DMS153 treated with DMSO at 0.1 percent for 48 hours (cell line): ENCODE data around the gene RPL39.
A peak's percentile ranks its signal among the peaks of the same experiment; 100 is the strongest.
"Not testable (repeated sequence)": the region's sequence is repeated elsewhere in the genome, so short reads cannot be mapped to it uniquely, and the experiment has no call there.

Experiments
- DNase-seq: peaks from one replicate; lab custom pipeline; 2025; ENCODE audit not compliant: unreplicated experiment; lab: John Stamatoyannopoulos, UW

The RPL39 gene

DNA sequence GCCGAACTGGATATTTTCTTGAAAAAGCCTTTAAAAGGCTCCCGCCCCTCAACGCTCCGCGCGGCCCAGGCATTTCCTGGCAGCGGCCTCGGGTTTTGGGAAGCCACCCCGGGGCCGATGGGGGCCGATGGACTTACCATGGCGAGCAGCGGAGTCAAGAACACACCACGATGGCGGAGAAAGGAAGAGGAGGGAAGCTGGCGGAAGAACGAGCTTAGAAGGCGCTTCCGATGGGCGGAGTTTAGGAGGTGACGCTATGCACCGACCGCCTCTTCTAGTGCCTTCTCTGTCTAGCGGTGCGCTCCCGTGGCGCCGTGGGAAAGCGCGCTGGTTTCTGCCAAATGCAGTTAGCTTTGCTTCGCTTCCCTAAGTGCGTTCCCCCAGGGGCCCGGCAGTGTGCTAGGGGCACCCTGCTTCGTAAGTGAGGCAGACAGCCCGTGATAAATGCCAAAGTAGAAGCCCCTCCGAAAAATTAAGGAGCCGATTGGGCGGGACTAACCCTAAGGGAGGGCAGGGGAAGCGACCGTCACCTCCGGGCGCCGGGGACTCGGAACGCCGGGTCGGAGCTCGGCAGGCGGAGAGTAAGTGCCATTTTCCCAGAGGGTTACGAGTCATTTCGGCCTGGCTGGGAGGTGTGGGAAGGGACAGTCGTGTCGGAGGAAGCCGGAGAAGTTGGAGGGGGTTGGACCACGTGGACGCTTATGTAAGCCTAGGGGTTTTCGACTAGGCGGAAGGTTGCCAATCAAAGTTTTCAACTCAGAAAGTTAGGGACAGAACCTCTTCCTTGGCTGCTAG lies at the start of gene RPL39:
TSS of gene RPL39 (minus strand) at position 194 of the 795 bp plus-strand sequence. CDS start at position 140, 54 bp downstream.
- peak; percentile 82 for DNase-seq

DNA sequence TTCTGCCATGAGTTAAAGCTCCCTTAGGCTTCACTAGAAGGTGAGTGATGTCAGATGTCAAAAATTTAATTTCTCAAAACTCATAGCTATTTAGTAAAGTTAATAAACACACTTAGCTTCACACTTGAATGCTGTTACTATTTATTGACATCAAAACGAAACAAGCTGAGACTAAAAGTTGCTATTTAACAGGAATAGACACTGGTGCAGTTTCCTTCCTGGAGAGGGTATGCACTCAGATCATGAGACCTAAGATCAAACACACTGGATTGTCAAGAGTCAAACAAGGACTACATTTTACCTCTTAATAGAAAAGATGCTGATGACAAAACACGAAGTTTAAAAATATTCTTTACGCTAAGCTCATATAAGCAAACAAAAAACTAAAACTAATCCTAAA lies 42.5 kb upstream of the RPL39 start:
- no peak for DNase-seq

GRCh38 chrX:119828446-119828845 lies 37.0 kb upstream of the RPL39 start:
- DNase-seq = no peak

DNA sequence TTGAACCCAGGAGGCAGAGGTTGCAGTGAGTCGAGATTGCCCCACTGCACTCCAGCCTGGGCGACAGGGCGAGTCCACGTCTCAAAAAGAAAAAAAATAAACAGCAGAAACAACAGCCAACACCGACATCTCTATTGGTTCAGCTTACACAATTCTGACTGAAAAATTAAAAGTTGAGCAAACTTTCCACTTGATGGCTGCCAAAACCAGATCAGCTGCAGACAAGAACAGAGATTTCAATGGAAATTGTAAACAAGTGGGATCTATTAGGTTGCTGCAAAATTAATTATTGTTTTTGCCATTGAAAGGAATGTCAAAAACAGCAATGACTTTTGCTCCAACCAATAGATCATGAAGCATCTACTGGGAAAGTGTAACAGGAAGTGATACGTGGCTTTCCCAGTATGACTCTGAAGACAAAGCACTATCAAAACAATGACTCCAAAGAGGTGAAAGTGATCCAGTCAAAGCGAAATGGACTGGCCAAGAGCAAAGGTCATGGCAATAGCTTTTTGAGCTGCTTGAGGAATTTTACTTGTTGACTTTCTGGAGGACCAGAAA lies 35.0 kb upstream of the RPL39 start:
- no peak for DNase-seq

DNA sequence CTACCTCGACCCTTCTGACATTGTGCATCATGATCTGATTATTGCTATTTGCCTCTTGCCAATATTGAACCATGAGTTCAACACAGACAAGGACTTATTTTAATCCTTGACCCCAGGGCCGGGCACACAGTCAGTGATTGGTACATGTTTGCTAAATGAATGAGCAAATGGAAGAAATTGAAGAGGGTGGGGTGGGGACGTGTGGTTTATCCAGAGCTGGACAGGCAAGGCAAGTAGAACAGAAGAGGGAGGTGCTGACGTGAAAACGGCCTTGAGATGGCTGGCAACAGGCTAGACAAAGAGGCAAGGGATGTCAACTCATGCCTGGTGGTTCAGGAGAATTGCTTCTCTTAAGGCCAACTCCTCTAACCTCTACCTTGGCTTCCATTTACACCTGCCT lies 32.8 kb upstream of the RPL39 start:
- not testable (repeated sequence) for DNase-seq

DNA sequence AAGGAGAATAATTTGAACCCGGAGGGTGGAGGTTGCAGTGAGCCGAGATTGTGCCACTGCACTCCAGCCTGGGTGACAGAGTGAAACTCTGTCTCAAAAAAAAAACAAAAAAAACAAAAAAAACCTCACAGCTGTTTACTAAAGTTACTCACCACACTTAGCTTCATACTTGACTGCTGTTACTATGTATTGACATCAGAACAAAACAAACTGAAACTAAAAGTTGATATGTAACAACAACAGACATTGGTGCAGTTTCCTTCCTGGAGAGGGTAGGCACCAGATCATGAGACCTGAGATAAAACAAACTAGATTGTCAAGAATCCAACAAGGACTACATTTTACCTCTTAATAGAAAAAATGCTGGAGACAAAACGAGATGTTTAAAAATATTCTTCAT lies 30.3 kb upstream of the RPL39 start:
- not testable (repeated sequence) for DNase-seq

DNA sequence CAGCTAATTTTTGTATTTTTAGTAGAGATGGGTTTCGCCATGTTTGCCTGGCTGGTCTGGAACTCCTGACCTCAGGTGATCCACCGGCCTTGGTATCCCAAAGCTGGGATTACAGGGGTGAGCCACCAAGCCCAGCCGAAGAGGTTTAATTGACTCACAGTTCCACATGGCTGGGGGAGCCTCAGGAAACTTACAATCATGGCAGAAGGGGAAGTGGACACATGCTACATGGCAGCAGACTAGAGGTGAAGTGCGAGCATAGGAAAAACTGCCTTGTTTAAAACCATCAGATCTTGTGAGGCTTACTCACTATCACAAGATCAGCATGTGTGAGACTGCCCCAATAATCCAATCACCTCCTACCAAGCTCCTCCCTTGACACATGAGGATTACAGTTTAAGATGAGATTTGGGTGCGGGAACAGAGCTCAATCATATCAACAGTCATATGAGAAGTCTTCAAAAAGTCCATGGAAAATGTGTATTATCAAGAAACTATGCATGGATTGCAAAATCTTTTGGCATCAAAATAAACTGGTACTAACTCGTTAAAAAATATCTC lies 25.8 kb upstream of the RPL39 start:
- DNase-seq = no peak

- DNase-seq = no peak
These were observed 24.9 kb upstream of the RPL39 start for GRCh38 chrX:119816300-119816699.

DNA sequence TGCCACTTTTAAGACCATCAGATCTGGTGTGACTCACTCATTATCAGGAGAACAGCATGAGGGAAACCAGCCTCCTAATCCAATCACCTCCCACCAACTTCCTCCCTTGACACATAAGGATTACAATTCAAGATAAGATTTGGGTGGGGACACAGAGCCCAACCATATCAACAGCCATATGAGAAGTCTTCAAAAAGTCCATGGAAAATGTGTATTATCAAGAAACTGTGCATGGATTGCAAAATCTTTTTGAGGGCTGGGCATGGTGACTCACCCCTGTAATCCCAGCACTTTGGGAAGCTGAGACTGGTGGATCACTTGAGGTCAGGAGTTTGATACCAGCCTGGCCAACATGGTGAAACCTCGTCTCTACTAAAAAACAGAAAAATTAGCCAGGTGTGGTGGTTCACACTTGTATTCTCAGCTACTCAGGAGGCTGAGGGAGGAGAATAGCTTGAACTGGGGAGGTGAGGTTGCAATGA lies 17.8 kb upstream of the RPL39 start:
- no peak for DNase-seq

GRCh38 chrX:119808461-119808860 lies 17.0 kb upstream of the RPL39 start:
- not testable (repeated sequence) for DNase-seq

GRCh38 chrX:119802546-119802945 lies 11.1 kb upstream of the RPL39 start:
- DNase-seq = no peak

- DNase-seq = no peak
These were observed 10.1 kb upstream of the RPL39 start for GRCh38 chrX:119801253-119802221.

DNA sequence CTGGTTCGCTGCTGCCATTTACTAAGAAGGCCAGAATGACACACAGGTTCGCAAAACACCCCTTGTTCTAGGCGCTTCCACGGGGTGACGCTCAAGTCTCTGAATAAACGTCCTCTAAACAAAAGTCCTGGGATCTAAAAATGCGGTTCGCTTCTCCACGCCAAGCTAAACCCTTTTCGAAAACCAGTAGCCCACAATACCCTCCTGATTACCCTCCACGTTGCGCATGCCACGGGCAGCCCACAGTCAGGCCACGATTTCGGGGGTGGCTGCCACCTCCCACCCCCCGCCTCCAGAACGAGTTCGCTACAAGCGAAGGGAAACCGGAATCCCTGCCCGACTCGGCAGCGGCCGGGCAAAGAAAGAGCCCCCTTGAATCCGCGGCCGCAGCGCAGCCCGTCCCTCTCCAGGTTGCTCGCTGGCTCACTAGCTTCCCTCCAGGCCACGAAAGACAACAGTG lies 423 bp downstream of the RPL39 start:
- DNase-seq = peak; percentile 19

DNA sequence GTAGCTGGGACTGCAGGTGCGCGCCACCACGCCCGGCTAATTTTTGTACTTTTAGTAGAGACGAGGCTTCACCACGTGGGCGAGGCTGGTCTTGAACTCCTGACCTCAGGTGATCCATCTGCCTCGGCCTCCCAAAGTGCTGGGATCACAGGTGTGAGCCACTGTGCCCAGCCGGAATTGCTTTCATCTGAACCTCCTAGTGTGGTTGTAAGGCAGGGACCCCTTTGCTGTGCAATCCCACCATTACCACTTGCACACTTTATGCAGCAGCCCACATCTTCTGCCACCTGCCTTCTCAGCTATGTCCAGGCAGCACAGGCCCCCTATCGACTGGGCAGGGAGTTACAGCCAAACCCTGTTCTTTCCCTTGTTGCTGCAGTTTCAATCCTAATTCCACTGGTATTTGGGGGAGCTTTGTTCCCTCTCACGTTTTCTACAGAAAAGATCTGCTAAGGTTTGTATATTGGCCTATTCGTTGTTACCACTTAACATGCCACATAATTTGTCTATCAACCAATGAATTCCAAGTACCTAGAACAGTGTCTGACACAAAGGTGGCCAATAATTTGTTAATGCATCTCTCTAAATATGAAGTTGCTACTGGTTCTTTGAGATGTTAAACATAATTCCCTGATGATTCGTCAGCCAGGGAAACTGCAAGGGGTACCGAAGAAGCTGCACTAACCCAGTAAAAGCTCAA lies 6.5 kb downstream of the RPL39 start:
- DNase-seq = no peak

GRCh38 chrX:119783026-119783425 lies 8.4 kb downstream of the RPL39 start:
- no peak for DNase-seq

- DNase-seq = no peak
These were observed 12.6 kb downstream of the RPL39 start for GRCh38 chrX:119778829-119779228.

GRCh38 chrX:119775517-119776238 lies 15.8 kb downstream of the RPL39 start:
- no peak for DNase-seq

DNA sequence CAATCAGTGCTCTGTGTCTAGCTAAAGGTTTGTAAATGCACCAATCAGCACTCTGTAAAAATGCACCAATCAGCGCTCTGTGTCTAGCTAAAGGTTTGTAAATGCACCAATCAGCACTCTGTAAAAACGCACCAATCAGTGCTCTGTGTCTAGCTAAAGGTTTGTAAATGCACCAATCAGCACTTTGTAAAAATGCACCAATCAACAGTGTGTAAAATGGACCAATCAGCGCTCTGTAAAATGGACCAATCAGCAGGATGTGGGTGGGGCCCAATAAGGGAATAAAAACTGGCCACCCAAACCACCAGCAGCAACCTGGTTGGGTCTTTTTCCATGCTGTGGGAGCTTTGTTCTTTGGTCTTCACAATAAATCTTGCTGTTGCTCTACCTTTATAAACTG lies 22.0 kb downstream of the RPL39 start:
- not testable (repeated sequence) for DNase-seq

DNA sequence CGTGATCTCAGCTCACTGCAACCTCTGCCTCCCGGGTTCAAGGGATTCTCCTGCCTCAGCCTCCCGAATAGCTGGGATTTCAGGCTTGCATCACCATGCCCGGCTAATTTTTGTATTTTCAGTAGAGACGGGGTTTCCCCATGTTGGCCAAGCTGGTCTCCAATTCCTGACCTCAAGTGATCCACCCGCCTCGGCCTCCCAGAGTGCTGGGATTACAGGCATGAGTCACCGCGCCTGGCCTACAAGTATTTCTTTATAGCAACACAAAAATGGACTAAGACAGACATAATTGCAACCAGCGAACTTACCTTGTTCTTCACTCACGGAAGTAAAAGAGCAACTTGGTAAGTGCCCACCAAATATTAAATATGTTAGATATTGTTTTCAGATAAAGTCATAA lies 23.0 kb downstream of the RPL39 start:
- not testable (repeated sequence) for DNase-seq
